GM18868 (cell line): ENCODE results near the gene CRBN.

Experiments
- ATAC-seq: cut with Tn5 transposase; IDR thresholded peaks from one replicate; pipeline ENCODE4 v1.9.1; 2021; ENCODE audit warnings: mild to moderate bottlenecking, moderate library complexity; ENCODE audit not compliant: unreplicated experiment

Gene CRBN

DNA sequence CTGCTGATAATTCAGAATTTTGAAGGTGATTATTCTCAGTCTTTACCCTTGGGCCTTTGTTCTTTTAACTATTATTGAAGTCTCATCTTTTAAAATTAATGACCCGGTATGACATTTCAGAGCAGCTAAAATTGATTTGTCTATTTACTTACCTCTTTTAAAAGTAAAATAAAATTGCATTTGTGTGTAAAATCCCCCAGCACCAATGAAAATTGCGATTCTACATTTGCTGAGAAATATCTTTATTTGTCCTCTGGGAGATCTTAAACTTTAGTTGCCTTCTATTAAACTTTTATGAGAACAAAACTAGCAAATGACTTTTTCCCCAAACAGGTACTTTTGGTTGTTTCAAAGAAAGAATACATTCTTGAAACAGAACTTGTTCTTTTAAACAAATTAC, 61.8 kb downstream of the CRBN start:
- no peak for ATAC-seq

DNA sequence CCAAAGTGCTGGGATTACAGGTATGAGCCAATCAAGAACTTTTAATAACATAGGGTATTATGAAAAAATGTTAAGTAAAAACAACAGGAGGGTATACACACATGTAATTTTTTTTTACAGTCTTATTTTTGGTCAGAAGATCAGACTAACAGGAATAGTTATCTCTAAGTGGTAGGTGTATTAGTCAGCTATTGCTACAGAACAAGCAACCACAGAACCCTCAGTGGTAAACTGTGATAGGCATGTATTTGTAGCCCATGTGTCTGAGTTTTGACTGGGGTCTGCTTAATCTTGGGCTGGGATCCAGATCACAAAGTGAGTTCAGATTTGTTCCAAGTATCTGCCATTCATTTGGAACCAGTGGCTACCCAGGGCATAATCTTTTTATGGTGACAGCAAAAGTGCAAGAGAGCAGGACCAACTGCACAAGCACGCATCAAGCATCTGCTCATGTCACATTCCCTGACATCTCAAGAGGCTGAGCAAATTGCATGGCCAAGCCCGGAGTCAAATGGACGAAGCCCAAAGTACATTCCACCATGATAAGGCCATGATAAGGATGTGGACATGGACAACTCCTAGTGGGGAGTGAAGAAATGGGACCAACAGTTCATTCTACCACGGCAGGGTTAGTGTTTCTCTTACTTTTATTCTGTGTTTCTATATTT, 66.3 kb downstream of the CRBN start:
- no peak for ATAC-seq

DNA sequence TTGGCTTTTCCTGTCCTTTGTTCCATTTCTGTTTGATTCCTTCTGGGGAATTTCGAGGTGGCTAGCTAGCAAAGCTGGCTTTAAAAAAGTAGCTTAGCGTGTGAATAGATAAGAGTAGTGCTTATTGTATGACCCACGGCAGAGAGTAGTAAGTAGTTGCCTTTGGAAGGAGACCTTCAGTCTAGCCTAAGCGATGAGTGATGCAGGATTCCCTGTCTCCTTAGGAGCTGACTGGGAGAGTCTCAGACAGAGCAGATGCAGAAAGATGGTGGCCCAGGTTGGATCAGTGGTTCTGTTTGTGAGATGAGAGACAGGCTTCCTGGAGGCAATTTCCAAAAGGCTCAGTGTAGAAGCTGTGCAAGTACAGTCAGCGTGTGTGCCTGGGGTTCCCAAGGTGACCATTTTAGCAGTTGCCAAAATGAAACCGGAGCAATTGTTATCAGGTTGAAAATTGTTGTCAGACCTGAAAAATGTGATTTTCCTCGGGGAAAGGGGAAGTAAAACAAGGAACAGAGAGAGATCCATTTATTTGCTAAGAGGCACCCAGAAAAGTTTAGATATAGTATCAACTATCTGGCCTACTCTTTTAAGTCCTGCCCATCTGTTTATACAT, 68.6 kb downstream of the CRBN start:
- ATAC-seq = peak; percentile 26

DNA sequence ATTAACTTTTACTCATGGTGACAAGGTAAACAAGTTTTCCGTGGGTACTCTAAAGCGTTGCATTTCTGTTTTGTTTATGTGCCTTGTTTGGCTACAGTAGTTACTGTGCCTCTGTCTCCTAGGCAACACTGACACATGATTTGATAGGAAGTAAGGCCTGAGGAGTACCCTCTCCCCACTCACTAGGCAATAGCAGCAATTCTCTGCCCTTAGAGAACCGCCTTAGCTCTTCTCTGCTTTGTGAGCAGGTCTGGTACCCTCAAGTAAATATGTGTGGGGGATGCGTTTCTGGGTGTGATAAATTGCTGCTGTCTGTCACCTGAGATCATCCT, 69.2 kb downstream of the CRBN start, which contains the start of gene IL5RA:
Gene IL5RA, minus strand, starts transcription at position 76 of the 332 bp plus-strand sequence. CDS start 5,390 bp downstream, outside the sequence.
- ATAC-seq = peak; percentile 50

DNA sequence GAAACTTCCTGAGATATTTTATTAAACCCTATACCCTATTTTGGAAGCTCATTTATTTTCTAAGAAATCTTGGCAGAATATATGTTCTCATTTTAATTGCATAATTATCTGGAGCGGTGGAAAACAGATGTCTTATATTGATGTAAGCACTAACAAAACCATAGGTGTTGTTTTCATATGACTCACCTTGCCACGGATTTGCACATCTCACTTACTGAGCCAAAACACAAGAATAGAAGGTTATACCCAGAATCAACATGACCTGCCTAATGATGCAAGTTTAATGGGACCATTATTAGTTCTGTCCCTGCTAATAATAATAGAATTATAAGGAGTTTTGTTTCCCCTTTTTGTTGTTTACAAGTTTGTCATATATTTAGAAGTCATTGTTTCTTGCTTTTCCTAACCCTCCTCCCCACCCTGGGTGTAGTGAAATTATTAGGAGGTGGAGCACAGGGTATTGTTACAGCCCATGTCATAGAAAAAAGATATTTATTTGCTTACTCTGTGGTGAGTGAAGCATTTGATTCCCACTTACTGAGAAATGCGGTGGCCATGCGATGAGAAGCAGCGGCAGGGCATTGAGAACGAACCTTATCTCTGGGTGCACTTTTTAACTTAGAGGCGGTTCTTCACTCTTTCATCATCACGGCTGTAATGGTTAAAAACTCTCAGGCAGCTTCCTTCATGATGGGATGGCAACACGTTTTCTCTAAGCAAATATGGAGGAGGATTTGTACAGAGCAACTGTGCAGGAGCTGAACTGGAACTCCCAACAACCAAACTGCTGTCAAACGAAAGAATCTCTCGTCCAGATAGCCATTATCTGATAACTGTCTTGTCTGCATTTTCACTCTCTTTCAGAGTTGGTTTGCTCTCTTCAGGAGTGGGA, 69.8 kb downstream of the CRBN start:
- peak; percentile 82 for ATAC-seq

DNA sequence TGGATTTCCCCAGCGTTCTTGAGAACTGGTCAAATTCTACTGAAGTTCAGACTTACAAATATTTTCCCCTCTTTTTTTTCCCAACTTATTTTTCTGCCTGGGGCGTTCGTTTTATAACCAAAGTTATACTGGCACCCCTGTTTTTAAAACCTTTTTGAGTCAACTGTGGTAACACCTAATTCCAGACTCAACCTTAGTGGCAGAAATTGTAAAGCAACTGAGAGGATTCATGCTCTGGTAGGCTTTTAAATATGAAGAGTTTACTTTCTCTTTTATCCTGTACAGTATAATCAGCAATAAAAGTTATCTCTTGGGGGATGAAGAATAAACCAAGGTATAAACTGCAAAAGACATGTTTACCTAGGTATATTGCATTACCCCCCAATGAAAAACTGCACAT, 71.6 kb downstream of the CRBN start:
- ATAC-seq = peak; percentile 26

DNA sequence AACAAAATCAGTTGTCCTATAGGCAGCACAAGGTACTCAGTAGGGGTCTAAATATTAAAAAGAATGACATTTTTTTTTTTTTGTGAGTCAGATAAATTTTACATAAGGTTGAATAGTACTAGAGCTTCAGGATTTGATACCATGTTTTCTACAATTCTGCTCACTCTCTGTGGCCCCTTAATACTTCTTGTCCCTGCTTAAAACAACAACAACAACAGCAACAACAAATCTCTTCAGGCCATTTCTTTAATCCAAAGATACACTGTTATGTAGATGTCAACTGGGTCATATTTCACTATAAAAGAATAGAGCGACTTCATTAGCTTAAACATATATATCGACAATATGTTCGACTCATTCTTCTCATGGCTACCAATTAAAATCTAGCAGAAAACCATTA, 72.3 kb downstream of the CRBN start:
- no peak for ATAC-seq

DNA sequence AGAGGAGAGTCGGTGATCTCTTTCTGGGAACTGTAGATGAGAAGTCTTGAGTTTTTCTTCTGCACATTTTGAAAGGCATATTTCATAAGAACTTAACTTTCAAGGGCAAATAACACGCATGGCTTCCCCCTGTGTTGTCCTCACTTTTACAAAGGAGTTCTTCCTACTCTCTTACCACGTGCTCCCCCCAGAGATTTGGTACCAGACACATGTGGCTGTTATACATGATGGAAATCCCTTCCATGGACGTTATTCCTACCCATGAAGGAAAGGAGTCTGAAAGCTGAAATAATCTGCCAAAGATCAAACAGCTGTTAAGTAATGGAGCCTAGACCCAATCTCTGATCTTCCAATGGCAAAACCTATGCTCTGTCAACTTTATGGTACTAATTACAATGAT, 73.7 kb downstream of the CRBN start:
- no peak for ATAC-seq

DNA sequence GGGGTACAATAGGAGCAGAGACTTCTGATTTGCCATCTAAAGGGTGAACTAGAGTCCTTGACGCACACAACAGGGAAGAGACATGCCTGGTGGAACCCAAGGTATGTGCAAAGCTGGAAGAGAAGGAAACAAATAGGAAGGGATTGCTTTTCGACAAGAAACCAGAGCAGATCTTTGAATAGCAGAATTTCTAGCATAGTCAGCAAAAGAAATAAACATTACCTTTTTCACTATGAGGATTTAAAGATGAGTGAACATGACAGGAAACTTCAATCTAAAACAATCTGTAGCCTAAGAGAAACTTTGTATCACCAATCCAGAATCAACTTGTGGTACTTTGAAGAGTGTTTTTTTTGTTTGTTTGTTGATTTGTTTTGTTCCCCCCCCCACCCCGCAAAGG, 74.2 kb downstream of the CRBN start:
- ATAC-seq = no peak

DNA sequence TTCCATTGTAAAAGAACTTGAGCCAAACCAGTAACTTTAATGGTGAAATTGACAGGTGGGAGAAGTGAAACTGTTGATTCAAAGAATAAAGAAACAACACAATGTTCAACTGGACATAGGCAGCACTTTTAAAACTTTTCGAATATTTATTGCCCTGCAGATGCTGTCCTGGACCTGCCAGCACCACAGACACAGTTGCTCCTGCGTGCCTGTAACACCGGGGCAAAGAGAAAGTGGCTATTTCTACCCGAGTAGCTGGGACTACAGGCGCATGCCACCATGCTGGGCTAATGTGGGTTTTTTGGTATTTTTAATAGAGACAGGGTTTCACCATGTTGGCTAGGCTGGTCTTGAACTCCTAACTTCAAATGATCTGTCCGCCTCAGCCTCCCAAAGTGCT, 76.7 kb downstream of the CRBN start:
- ATAC-seq = no peak

DNA sequence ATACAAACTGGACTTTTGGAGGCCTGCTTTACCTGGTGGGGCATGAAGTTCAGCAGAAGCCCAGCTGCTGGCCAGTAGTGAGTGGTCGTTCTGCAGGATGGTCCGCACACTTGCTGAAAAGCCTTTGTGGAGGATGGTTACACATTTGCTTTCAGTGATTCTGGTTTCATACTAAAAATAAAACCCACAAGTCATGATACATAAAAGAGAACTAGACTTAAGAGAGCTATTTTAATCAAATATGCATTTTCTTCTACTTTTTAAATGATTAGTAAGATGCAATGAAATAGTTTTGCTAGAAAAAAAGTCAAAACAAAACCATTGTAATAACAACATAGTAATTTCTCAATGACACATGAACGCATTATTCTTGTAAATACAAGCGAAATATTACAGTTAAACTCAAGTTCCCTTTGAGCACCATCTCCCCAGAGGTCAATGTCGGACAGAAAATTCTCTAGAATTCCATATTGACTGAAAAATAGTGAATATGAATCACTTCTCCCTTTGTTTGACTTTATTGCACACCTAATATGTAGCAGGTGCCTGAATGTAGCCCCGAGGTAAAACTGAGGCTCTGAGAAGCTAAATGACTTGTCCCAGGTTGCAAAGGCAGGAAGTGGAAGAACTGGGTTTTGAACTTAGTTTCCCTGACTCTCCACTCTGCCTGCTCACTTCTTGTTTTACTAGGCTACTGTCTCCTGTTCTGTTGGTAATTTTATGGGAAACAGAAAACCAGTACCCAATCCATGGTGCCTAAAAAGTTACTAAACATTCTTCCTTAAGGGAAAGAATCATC, 77.6 kb downstream of the CRBN start:
- peak; percentile 62 for ATAC-seq
